WTC11 (cell line): Measurements from ENCODE around the gene AOAH. TPM values are rescaled to one million over a fixed set of nuclear protein-coding genes. Genes with fewer than 3 reads are reported as not detected.
"Not testable (repeated sequence)": the region's sequence is repeated elsewhere in the genome, so short reads cannot be mapped to it uniquely, and the experiment has no call there.

Source experiments
- ATAC-seq: fragments of 200-7000 bp; cut with Tn5 transposase; 2 replicates; pipeline ENCODE4 v1.10.0; 2021; ENCODE audit warnings: mild to moderate bottlenecking, moderate library complexity
- CTCF ChIA-PET: fragments of 300-600 bp; sonication (Branson Sonifier 250); formaldehyde crosslinking; loops from one replicate; lab custom pipeline; 2021; ENCODE audit warnings: antibody characterized with exemption; lab: Charles Lee
- POLR2A ChIA-PET: fragments of 350-600 bp; sonication (Branson Sonifier 250); formaldehyde crosslinking; loops from one replicate; lab custom pipeline; 2021; ENCODE audit warnings: antibody characterized with exemption; lab: Charles Lee
- DNase-seq: peaks from one replicate; pipeline ENCODE4 v3.0.0; 2021; ENCODE audit warnings: low spot score
- H3K27ac Mint-ChIP-seq: 2 replicates; pipeline ENCODE4 v1.8.0; 2021; ENCODE audit warnings: mixed read lengths
- H3K27me3 Mint-ChIP-seq: 2 replicates; pipeline ENCODE4 v1.8.0; 2021; ENCODE audit warnings: low read depth, mild to moderate bottlenecking, moderate library complexity, mixed read lengths
- H3K36me3 Mint-ChIP-seq: 2 replicates; pipeline ENCODE4 v1.8.0; 2021; ENCODE audit warnings: mixed read lengths
- H3K4me1 Mint-ChIP-seq: 2 replicates; pipeline ENCODE4 v1.8.0; 2022; ENCODE audit warnings: mixed read lengths
- H3K4me3 Mint-ChIP-seq: 2 replicates; pipeline ENCODE4 v1.8.0; 2021; ENCODE audit warnings: mild to moderate bottlenecking, moderate library complexity, mixed read lengths
- H3K9me3 Mint-ChIP-seq: 2 replicates; pipeline ENCODE4 v1.8.0; 2021; ENCODE audit warnings: mixed read lengths
- ATF1 ChIP-seq: sonication (generic); formaldehyde crosslinking; IDR thresholded peaks from 2 replicates; pipeline ENCODE4 v1.8.1; 2023; ENCODE audit warnings: mild to moderate bottlenecking, moderate library complexity, missing genetic modification reagents
- CBFB ChIP-seq: sonication (generic); formaldehyde crosslinking; IDR thresholded peaks from 2 replicates; pipeline ENCODE4 v1.8.1; 2022; ENCODE audit warnings: mild to moderate bottlenecking, low read depth, missing genetic modification reagents
- ELF4 ChIP-seq: sonication (generic); formaldehyde crosslinking; IDR thresholded peaks from 2 replicates; pipeline ENCODE4 v1.8.1; 2022; ENCODE audit warnings: low read depth, mild to moderate bottlenecking, moderate library complexity, missing genetic modification reagents
- EMX1 ChIP-seq: fragments of 250-450 bp; sonication (Bioruptor Pico); IDR thresholded peaks from 2 replicates; pipeline ENCODE4 v1.8.0; 2021; ENCODE audit warnings: mild to moderate bottlenecking
- FOXK1 ChIP-seq: sonication (generic); formaldehyde crosslinking; IDR thresholded peaks from 2 replicates; pipeline ENCODE4 v1.8.0; 2022; ENCODE audit warnings: mild to moderate bottlenecking, moderate library complexity, missing genetic modification reagents
- FOXP1 ChIP-seq: sonication (generic); formaldehyde crosslinking; IDR thresholded peaks from 2 replicates; pipeline ENCODE4 v1.8.0; 2022; ENCODE audit warnings: missing genetic modification reagents, mild to moderate bottlenecking, moderate library complexity, borderline replicate concordance
- KAT7 ChIP-seq: sonication (generic); formaldehyde crosslinking; IDR thresholded peaks from 2 replicates; pipeline ENCODE4 v1.8.1; 2023; ENCODE audit warnings: missing genetic modification reagents, mild to moderate bottlenecking, borderline replicate concordance
- MYBL2 ChIP-seq: sonication (generic); formaldehyde crosslinking; IDR thresholded peaks from 2 replicates; pipeline ENCODE4 v1.8.1; 2023; ENCODE audit warnings: mild to moderate bottlenecking, moderate library complexity, missing genetic modification reagents
- SMAD4 ChIP-seq: sonication (generic); formaldehyde crosslinking; IDR thresholded peaks from 2 replicates; pipeline ENCODE4 v1.8.0; 2022; ENCODE audit warnings: mild to moderate bottlenecking, missing genetic modification reagents
- SOX15 ChIP-seq: fragments of 250-450 bp; sonication (Bioruptor Pico); IDR thresholded peaks from 2 replicates; pipeline ENCODE4 v1.9.0; 2021; ENCODE audit warnings: mild to moderate bottlenecking
- TP53 ChIP-seq: sonication (generic); formaldehyde crosslinking; IDR thresholded peaks from 2 replicates; pipeline ENCODE4 v1.8.1; 2023; ENCODE audit warnings: mild to moderate bottlenecking, missing genetic modification reagents
- ZNF317 ChIP-seq: sonication (generic); formaldehyde crosslinking; IDR thresholded peaks from 2 replicates; pipeline ENCODE4 v1.8.1; 2023; ENCODE audit warnings: low read depth, mild to moderate bottlenecking, moderate library complexity, missing genetic modification reagents, borderline replicate concordance
- total RNA-seq: library from RNA; stranded (reverse); gene quantifications from 3 replicates; pipeline ENCODE4 v1.2.3, GENCODE V29; 2021
- TF ChIP-seq, protein P1 (sequence below): sonication (generic); formaldehyde crosslinking; IDR thresholded peaks from 2 replicates; pipeline ENCODE4 v1.8.1; 2022; ENCODE audit warnings: mild to moderate bottlenecking, missing genetic modification reagents, moderate library complexity, borderline replicate concordance
- TF ChIP-seq, protein P2 (sequence below): sonication (generic); formaldehyde crosslinking; IDR thresholded peaks from 2 replicates; pipeline ENCODE4 v1.8.0; 2022; ENCODE audit warnings: mild to moderate bottlenecking, missing genetic modification reagents
- TF ChIP-seq, protein P3 (sequence below): sonication (generic); formaldehyde crosslinking; IDR thresholded peaks from 2 replicates; pipeline ENCODE4 v1.8.1; 2022; ENCODE audit warnings: low read depth, missing genetic modification reagents, borderline replicate concordance
- TF ChIP-seq, protein P4 (sequence below): fragments of 250-450 bp; sonication (Bioruptor Pico); conservative IDR thresholded peaks from 2 replicates; pipeline ENCODE4 v1.9.0; 2021; ENCODE audit warnings: mild to moderate bottlenecking
- TF ChIP-seq, protein P5 (sequence below): sonication (generic); formaldehyde crosslinking; IDR thresholded peaks from 2 replicates; pipeline ENCODE4 v1.8.0; 2023; ENCODE audit warnings: mild to moderate bottlenecking, missing genetic modification reagents
- TF ChIP-seq, protein P6 (sequence below): fragments of 250-450 bp; sonication (Bioruptor Pico); IDR thresholded peaks from 2 replicates; pipeline ENCODE4 v1.9.0; 2021; ENCODE audit warnings: moderate library complexity, mild to moderate bottlenecking, inconsistent platforms, borderline replicate concordance
- TF ChIP-seq, protein P7 (sequence below): sonication (generic); formaldehyde crosslinking; IDR thresholded peaks from 2 replicates; pipeline ENCODE4 v1.8.0; 2023; ENCODE audit warnings: missing genetic modification reagents, mild to moderate bottlenecking, borderline replicate concordance

AOAH gene
- total RNA-seq, 1 experiment from 2014 or later = 0.31 TPM

DNA sequence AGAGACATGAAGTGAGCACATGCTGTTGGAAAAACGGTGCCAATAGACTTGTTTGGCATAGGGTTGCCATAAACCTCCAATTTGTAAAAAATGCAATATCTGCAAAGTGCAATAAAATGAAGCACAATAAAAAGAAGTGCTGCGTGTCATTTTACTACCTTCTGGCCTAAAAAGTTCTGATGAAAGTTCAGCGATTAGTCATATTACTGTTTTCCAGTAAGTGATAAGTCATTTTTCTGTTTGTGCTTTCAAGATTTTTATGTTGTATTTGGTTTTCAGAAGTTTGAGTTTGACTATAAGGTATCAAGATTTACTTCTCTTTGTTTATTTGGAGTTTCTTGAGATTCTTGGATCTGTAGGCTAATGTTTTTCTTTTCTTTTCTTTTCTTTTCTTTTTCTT is 16.8 kb downstream of the AOAH start (continued):
- TF ChIP-seq, protein P1, sequence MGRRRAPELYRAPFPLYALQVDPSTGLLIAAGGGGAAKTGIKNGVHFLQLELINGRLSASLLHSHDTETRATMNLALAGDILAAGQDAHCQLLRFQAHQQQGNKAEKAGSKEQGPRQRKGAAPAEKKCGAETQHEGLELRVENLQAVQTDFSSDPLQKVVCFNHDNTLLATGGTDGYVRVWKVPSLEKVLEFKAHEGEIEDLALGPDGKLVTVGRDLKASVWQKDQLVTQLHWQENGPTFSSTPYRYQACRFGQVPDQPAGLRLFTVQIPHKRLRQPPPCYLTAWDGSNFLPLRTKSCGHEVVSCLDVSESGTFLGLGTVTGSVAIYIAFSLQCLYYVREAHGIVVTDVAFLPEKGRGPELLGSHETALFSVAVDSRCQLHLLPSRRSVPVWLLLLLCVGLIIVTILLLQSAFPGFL (CRISPR knock-in tag) = no peak
- TF ChIP-seq, protein P2, sequence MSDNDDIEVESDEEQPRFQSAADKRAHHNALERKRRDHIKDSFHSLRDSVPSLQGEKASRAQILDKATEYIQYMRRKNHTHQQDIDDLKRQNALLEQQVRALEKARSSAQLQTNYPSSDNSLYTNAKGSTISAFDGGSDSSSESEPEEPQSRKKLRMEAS (CRISPR knock-in tag) = no peak
- no peak for TF ChIP-seq ELF4 (CRISPR knock-in tag)
- no peak for TF ChIP-seq ATF1
- TF ChIP-seq, protein P3, sequence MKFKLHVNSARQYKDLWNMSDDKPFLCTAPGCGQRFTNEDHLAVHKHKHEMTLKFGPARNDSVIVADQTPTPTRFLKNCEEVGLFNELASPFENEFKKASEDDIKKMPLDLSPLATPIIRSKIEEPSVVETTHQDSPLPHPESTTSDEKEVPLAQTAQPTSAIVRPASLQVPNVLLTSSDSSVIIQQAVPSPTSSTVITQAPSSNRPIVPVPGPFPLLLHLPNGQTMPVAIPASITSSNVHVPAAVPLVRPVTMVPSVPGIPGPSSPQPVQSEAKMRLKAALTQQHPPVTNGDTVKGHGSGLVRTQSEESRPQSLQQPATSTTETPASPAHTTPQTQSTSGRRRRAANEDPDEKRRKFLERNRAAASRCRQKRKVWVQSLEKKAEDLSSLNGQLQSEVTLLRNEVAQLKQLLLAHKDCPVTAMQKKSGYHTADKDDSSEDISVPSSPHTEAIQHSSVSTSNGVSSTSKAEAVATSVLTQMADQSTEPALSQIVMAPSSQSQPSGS (CRISPR knock-in tag) = no peak
- no peak for TF ChIP-seq SOX15 (CRISPR knock-in tag)
- no peak for TF ChIP-seq KAT7 (CRISPR knock-in tag)
- no peak for TF ChIP-seq SMAD4 (CRISPR knock-in tag)
- TF ChIP-seq TP53 = no peak
- TF ChIP-seq, protein P4, sequence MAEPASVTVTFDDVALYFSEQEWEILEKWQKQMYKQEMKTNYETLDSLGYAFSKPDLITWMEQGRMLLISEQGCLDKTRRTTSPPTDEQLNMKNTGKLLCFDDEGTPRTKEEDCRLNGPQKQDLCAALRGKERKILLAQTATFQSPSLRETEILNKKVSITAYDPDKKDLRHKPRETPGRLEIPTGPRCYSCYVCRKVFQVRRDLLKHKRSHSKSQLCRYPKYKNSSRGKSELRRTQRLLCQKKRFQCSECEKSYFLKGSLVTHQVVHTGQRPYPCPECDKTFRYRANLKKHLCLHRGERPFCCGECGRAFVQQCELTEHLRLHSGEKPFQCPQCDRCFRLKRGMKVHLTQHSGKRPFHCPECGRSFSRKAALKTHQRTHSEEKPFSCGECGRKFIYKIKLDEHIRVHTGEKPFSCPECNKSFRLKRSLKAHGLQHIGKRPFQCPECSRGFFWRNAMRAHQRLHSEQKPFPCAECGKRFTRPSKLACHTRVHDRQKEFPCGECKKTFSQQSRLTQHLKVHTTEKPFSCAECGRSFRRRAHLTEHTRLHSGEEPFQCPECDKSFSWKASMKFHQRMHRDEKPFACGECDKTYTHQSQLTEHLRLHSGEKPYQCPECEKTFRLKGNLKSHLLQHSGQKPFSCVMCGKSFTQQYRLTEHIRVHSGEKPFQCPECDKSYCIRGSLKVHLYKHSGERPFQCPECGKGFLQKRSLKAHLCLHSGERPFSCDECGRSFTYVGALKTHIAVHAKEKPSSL (CRISPR knock-in tag) = no peak

DNA sequence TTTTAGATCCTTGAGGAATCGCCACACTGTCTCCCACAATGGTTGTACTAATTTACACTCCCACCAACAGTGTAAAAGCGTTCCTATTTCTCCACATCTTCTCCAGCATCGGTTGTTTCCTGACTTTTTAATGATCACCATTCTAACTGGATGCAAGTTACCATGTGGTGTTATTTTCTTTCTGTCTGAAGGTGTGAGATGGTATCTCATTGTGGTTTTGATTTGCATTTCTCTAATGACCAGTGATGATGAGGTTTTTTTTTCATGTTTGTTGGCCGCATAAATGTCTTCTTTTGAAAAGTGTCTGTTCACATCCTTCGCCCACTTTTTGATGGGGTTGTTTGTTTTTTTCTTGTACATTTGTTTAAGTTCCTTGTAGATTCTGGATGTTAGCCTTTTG is 20.4 kb downstream of the AOAH start:
- H3K4me3 Mint-ChIP-seq, H3K27ac Mint-ChIP-seq, POLR2A ChIA-PET, H3K36me3 Mint-ChIP-seq, H3K27me3 Mint-ChIP-seq, CTCF ChIA-PET, DNase-seq, ATAC-seq, H3K4me1 Mint-ChIP-seq: not testable (repeated sequence)
- H3K9me3 Mint-ChIP-seq = peaks cover 20% of the 10 kb centered on the region

DNA sequence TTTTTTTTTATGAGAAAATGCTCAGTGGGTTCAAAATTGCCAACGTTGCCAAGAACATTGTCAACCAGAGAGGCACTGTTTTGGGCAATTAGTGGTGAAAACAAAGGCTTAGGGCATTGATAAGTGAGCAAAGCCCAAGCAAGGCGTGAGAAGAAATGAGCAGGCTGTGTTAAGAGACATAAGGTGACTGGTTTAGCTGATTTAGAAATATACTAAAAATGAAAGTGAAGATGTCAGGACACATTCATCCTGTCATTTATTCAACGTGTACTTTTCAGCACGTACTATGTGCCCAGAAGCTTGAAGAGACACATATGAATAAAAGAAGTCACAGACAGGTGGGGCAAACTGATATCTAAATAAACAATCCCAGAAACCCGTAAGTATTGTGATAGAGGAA is 31.8 kb downstream of the AOAH start:
- Mint-ChIP-seq H3K9me3 (no peaks in the 10 kb centered on the region), H3K27me3 (no peaks in the 10 kb centered on the region), H3K36me3 (no peaks in the 10 kb centered on the region), H3K27ac (no peak overlapping the region), H3K4me1 (peaks cover 15% of the 10 kb centered on the region), H3K4me3 (no peak overlapping the region)
- ChIA-PET POLR2A (no interaction called here), CTCF (no interaction called here)
- DNase-seq (no peak), ATAC-seq (no peak)
- TF ChIP-seq, protein P5, sequence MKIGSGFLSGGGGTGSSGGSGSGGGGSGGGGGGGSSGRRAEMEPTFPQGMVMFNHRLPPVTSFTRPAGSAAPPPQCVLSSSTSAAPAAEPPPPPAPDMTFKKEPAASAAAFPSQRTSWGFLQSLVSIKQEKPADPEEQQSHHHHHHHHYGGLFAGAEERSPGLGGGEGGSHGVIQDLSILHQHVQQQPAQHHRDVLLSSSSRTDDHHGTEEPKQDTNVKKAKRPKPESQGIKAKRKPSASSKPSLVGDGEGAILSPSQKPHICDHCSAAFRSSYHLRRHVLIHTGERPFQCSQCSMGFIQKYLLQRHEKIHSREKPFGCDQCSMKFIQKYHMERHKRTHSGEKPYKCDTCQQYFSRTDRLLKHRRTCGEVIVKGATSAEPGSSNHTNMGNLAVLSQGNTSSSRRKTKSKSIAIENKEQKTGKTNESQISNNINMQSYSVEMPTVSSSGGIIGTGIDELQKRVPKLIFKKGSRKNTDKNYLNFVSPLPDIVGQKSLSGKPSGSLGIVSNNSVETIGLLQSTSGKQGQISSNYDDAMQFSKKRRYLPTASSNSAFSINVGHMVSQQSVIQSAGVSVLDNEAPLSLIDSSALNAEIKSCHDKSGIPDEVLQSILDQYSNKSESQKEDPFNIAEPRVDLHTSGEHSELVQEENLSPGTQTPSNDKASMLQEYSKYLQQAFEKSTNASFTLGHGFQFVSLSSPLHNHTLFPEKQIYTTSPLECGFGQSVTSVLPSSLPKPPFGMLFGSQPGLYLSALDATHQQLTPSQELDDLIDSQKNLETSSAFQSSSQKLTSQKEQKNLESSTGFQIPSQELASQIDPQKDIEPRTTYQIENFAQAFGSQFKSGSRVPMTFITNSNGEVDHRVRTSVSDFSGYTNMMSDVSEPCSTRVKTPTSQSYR (CRISPR knock-in tag) = no peak
- TF ChIP-seq FOXP1 = no peak
- TF ChIP-seq, protein P6, sequence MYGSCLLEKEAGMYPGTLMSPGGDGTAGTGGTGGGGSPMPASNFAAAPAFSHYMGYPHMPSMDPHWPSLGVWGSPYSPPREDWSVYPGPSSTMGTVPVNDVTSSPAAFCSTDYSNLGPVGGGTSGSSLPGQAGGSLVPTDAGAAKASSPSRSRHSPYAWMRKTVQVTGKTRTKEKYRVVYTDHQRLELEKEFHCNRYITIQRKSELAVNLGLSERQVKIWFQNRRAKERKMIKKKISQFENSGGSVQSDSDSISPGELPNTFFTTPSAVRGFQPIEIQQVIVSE (CRISPR knock-in tag) = no peak
- no peak for TF ChIP-seq FOXK1 (CRISPR knock-in tag)
- no peak for TF ChIP-seq EMX1 (CRISPR knock-in tag)
- no peak for TF ChIP-seq CBFB (CRISPR knock-in tag)
- TF ChIP-seq ATF1 = no peak
- TF ChIP-seq, protein P7, sequence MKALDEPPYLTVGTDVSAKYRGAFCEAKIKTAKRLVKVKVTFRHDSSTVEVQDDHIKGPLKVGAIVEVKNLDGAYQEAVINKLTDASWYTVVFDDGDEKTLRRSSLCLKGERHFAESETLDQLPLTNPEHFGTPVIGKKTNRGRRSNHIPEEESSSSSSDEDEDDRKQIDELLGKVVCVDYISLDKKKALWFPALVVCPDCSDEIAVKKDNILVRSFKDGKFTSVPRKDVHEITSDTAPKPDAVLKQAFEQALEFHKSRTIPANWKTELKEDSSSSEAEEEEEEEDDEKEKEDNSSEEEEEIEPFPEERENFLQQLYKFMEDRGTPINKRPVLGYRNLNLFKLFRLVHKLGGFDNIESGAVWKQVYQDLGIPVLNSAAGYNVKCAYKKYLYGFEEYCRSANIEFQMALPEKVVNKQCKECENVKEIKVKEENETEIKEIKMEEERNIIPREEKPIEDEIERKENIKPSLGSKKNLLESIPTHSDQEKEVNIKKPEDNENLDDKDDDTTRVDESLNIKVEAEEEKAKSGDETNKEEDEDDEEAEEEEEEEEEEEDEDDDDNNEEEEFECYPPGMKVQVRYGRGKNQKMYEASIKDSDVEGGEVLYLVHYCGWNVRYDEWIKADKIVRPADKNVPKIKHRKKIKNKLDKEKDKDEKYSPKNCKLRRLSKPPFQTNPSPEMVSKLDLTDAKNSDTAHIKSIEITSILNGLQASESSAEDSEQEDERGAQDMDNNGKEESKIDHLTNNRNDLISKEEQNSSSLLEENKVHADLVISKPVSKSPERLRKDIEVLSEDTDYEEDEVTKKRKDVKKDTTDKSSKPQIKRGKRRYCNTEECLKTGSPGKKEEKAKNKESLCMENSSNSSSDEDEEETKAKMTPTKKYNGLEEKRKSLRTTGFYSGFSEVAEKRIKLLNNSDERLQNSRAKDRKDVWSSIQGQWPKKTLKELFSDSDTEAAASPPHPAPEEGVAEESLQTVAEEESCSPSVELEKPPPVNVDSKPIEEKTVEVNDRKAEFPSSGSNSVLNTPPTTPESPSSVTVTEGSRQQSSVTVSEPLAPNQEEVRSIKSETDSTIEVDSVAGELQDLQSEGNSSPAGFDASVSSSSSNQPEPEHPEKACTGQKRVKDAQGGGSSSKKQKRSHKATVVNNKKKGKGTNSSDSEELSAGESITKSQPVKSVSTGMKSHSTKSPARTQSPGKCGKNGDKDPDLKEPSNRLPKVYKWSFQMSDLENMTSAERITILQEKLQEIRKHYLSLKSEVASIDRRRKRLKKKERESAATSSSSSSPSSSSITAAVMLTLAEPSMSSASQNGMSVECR (CRISPR knock-in tag) = no peak
- TF ChIP-seq ZNF317 = no peak
- TF ChIP-seq, protein P2 (CRISPR knock-in tag) = no peak
- TF ChIP-seq MYBL2 (CRISPR knock-in tag) = no peak
